ENCODE data around the gene MYT1.

Gene MYT1

DNA sequence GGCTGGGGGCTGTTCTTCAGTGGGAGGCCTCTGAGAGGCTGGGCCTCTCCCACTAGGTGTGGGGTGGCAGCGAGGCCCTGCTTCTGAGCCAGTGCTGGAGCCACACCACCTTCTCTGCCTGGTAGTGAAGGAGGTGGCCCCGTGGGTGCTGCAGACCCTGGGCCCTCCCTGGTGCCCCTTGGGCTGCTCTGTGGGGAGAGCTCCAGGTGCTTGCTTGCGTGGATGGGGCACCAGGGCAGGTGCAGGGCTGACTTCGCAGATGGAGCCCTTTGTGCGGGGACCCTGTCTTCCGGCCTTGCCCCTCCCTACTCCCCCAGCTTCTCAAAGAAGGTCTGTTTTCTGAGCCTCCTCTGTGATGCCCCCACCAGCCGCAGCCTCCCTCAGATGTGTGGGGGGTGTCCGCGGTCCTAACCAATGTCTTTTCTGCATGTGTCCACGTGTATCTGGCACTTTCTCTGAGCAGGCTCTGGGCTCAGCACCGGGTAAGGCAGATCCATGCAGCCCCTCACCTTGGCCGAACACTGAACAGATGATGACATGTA lies 17.2 kb upstream of the MYT1 start:
- H3K9me3 ChIP-seq (ENCODE audit: control insufficient read depth in 1 of 2, low read length in 2 of 2), result peaks cover 9 to 21% of the 10 kb centered on the region in 2 donors
- H3K36me3 ChIP-seq (ENCODE audit: control insufficient read depth in 1 of 2, insufficient read depth in 2 of 2, low read length in 2 of 2), result no peaks in the 10 kb centered on the region
- H3K27me3 ChIP-seq (ENCODE audit: control insufficient read depth in 1 of 2, insufficient read depth in 2 of 2, low read length in 2 of 2), result peaks cover 0 to 4% of the 10 kb centered on the region in 2 donors
- H3K27ac ChIP-seq (ENCODE audit: low read depth, low read length), result no peak overlapping the region
- H3K4me3 ChIP-seq (ENCODE audit: low read depth in 1 of 2, low read length in 2 of 2), result no peak overlapping the region
- H3K9ac ChIP-seq (ENCODE audit: low read depth in 1 of 2, low read length in 2 of 2), result no peak overlapping the region
- H3K4me1 ChIP-seq (ENCODE audit: control insufficient read depth in 1 of 2, insufficient read depth in 2 of 2, low read length in 2 of 2), result no peaks in the 10 kb centered on the region

DNA sequence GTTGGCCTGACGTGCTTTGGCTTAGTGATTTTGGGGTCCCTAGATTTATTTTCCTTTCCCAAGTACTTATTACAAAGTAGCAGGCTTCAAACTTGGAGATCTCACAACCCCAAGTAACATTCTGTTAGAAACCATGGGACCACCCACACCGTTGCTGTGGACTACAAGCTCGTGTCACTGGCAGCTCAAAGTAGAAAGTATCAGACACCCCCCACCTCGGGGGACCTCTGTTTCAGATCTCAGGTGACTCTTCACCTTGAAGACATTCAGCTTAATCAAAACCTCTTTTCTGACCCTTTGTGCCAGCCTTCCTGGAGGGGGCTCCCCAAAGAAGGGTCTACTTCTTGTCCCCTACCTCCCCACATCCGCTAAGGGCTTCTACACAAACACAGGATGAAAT lies 15.7 kb upstream of the MYT1 start:
- Histone ChIP-seq H3K27ac (ENCODE audit: low read depth, low read length) (no peak overlapping the region), H3K9me3 (ENCODE audit: control insufficient read depth in 1 of 2, low read length in 2 of 2) (peaks cover 9 to 21% of the 10 kb centered on the region in 2 donors), H3K27me3 (ENCODE audit: control insufficient read depth in 1 of 2, insufficient read depth in 2 of 2, low read length in 2 of 2) (peaks cover 0 to 4% of the 10 kb centered on the region in 2 donors), H3K36me3 (ENCODE audit: control insufficient read depth in 1 of 2, insufficient read depth in 2 of 2, low read length in 2 of 2) (no peaks in the 10 kb centered on the region), H3K4me3 (ENCODE audit: low read depth in 1 of 2, low read length in 2 of 2) (no peak overlapping the region), H3K4me1 (ENCODE audit: control insufficient read depth in 1 of 2, insufficient read depth in 2 of 2, low read length in 2 of 2) (no peaks in the 10 kb centered on the region), H3K9ac (ENCODE audit: low read depth in 1 of 2, low read length in 2 of 2) (no peak overlapping the region)

DNA sequence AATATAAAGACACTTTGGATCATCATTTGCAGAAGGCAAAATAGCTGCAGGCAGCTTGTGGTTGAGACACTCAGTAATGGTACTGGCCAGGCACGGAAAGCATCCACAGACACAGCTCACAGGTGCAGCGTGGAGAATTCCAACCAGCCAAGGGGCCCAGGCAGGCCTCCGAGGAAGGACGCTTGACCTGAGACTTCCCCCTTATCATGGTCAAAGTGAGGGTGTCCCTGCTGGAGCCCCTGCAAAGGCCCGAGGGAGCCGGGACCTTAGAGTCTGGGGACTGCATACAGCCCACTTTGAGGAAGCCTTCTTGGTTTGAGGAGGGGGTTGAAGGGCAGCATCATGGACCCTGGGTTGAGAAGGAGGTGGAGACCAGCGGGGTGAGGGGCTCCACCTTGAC lies 15.1 kb upstream of the MYT1 start:
- Histone ChIP-seq H3K9ac (ENCODE audit: low read depth in 1 of 2, low read length in 2 of 2) (no peak overlapping the region), H3K27ac (ENCODE audit: low read depth, low read length) (no peak overlapping the region), H3K4me3 (ENCODE audit: low read depth in 1 of 2, low read length in 2 of 2) (no peak overlapping the region), H3K4me1 (ENCODE audit: control insufficient read depth in 1 of 2, insufficient read depth in 2 of 2, low read length in 2 of 2) (no peaks in the 10 kb centered on the region), H3K36me3 (ENCODE audit: control insufficient read depth in 1 of 2, insufficient read depth in 2 of 2, low read length in 2 of 2) (no peaks in the 10 kb centered on the region), H3K9me3 (ENCODE audit: control insufficient read depth in 1 of 2, low read length in 2 of 2) (peaks cover 9 to 20% of the 10 kb centered on the region in 2 donors), H3K27me3 (ENCODE audit: control insufficient read depth in 1 of 2, insufficient read depth in 2 of 2, low read length in 2 of 2) (peaks cover 0 to 4% of the 10 kb centered on the region in 2 donors)

DNA sequence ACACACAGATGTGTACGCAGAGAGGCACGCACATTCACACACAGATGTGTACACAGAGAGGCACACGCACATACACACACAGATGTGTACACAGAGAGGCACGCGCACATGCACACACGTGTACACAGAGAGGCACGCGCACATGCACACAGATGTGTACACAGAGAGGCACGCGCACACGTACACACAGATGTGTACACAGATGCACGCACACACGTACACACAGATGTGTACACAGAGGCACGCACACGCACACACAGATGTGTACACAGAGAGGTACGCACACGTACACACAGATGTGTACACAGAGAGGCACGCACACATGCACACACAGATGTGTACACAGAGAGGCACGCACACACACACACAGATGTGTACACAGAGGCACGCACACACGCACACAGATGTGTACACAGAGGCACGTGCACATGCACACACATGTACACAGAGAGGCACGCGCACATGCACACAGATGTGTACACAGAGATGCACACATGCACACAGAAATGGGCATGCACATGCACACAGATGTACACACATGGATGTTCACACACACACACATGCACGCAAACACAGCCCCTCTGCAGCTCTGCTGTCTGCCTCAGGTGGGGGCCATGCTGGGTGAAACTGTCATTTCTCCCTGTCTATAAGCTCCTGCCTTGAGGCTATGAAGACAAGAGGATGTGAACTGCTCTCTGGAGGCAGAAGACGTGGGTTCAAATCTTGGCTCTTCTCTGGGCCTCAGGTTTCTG lies 14.3 kb upstream of the MYT1 start:
- H3K9me3 ChIP-seq (ENCODE audit: control insufficient read depth in 1 of 2, low read length in 2 of 2), result peaks cover 8 to 12% of the 10 kb centered on the region in 2 donors
- H3K9ac ChIP-seq (ENCODE audit: low read depth in 1 of 2, low read length in 2 of 2), result no peak overlapping the region
- peaks cover 0 to 4% of the 10 kb centered on the region in 2 donors for H3K27me3 ChIP-seq (ENCODE audit: control insufficient read depth in 1 of 2, insufficient read depth in 2 of 2, low read length in 2 of 2)
- H3K27ac ChIP-seq (ENCODE audit: low read depth, low read length), result no peak overlapping the region
- H3K4me3 ChIP-seq (ENCODE audit: low read depth in 1 of 2, low read length in 2 of 2), result no peak overlapping the region
- no peaks in the 10 kb centered on the region for H3K36me3 ChIP-seq (ENCODE audit: control insufficient read depth in 1 of 2, insufficient read depth in 2 of 2, low read length in 2 of 2)
- no peaks in the 10 kb centered on the region for H3K4me1 ChIP-seq (ENCODE audit: control insufficient read depth in 1 of 2, insufficient read depth in 2 of 2, low read length in 2 of 2)

DNA sequence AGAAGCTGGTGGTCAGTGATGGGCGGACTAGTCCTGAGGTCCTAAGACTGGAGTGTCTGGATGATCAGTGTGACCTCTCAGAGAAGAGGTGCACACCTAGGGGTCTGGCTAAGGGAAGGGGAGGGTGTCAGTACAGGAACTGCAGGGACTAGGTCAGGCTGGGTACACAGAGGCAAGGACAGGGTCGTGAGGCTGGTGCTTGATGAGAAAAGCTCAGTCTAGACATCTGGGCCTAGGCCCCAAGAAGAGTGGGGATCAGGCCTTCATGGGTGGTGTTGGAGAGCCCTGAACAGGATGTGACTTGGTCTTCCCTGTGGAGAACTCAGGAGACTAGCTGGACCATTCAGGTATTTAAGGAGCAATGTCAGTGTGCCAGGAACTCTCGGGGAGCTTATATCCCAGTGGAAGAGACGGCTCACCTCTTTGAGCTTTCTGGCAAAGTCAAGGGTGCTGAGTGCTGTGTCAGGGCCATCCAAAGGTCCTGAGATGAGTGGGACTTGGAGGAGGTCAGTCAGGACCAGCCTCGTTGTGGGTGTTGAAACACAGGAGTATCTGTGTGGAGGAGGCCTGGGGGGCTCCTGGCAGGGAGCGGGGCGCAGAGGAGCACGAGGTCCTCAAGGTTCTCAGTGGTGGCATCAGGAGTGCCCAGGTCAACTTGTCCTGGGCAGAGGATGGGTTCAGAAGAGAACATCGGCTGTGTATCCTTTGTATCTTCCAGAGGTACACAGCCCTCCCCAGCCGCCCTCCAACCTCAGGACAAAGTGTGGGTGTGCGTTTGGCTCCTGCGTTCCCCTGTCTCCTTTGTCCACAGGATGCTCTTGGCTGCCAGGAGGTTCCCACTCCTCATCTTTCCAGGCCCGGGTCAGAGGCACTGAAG lies 13.3 kb upstream of the MYT1 start:
- no peak overlapping the region for H3K27ac ChIP-seq (ENCODE audit: low read depth, low read length)
- no peaks in the 10 kb centered on the region for H3K36me3 ChIP-seq (ENCODE audit: control insufficient read depth in 1 of 2, insufficient read depth in 2 of 2, low read length in 2 of 2)
- peaks cover 0 to 4% of the 10 kb centered on the region in 2 donors for H3K27me3 ChIP-seq (ENCODE audit: control insufficient read depth in 1 of 2, insufficient read depth in 2 of 2, low read length in 2 of 2)

DNA sequence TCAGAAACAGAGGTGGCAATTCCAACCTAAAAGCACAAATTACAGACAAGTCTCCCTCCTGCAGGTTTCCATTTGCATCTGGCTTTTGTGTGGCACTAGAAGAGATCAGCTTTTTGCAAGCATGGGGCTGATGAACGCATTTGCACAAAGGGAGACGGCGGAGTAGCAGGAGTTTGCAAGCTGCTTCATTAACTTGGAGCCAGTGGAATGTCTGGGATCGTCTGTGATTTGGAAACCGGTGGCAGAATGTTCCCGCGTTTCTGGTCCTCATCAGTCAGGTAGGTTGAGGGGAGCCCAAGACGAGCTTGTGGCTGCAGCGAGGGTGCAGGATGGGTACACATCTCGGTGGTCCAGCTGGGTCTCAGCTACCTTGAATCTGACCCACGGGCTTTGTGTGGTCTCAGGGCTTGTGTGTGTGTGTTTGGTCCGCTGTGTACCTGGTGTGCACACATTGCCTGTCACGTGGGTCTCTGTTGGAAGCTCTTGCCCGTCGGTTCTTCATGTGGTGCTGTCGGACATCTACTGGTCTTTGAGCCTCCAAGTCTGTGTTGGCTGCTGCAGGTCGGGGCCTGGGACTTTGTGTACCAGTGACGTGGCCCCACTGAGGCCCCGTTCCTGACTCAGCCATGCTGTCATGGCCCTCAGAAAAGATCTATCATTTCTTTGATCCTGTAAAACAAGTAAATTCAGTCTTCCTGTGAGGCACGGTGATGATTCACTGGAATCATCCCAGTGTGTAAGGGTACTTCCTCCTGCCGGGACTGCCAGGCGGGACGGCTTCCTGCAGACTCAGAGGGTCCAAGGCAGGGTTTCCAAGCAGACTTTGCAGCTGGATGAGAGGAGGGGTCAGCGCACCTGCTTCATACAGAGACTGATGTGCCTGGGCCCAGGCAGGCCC lies 12.4 kb upstream of the MYT1 start:
- H3K27me3 ChIP-seq (ENCODE audit: control insufficient read depth in 1 of 2, insufficient read depth in 2 of 2, low read length in 2 of 2), result peaks cover 0 to 4% of the 10 kb centered on the region in 2 donors
- H3K36me3 ChIP-seq (ENCODE audit: control insufficient read depth in 1 of 2, insufficient read depth in 2 of 2, low read length in 2 of 2), result no peaks in the 10 kb centered on the region
- H3K4me3 ChIP-seq (ENCODE audit: low read depth in 1 of 2, low read length in 2 of 2), result no peak overlapping the region
- peaks cover 0 to 4% of the 10 kb centered on the region in 2 donors for H3K9me3 ChIP-seq (ENCODE audit: control insufficient read depth in 1 of 2, low read length in 2 of 2)
- no peak overlapping the region for H3K9ac ChIP-seq (ENCODE audit: low read depth in 1 of 2, low read length in 2 of 2)
- H3K4me1 ChIP-seq (ENCODE audit: control insufficient read depth in 1 of 2, insufficient read depth in 2 of 2, low read length in 2 of 2), result no peaks in the 10 kb centered on the region
- H3K27ac ChIP-seq (ENCODE audit: low read depth, low read length), result no peak overlapping the region

More for the DNA sequence above, 13.3 kb upstream of the MYT1 start:
- H3K4me3 ChIP-seq (ENCODE audit: low read depth in 1 of 2, low read length in 2 of 2), result no peak overlapping the region
- H3K9ac ChIP-seq (ENCODE audit: low read depth in 1 of 2, low read length in 2 of 2), result no peak overlapping the region
- no peaks in the 10 kb centered on the region for H3K4me1 ChIP-seq (ENCODE audit: control insufficient read depth in 1 of 2, insufficient read depth in 2 of 2, low read length in 2 of 2)
- peaks cover 0 to 4% of the 10 kb centered on the region in 2 donors for H3K9me3 ChIP-seq (ENCODE audit: control insufficient read depth in 1 of 2, low read length in 2 of 2)

DNA sequence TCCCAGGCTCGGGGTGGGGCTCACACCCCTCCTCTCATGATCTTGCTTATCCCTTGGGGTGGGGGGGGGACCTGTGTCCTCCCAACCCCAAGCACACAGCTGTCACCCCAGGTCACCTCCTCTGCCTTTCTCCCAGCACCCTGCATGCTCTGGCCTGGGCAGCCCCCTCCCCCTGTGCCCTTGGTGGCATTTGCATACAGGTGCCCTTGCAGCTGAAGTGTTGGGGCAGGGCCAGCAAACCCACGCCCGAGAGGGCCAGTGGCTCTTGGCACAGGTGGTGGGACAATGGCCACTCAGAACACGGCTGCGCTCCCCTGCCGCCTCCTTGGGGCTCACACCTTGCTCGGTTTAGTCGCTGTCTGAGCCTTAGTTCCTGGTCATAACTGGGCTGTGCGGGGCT lies 11.3 kb upstream of the MYT1 start:
- no peak overlapping the region for H3K4me3 ChIP-seq (ENCODE audit: low read depth in 1 of 2, low read length in 2 of 2)
- H3K27ac ChIP-seq (ENCODE audit: low read depth, low read length), result no peak overlapping the region
- no peaks in the 10 kb centered on the region for H3K4me1 ChIP-seq (ENCODE audit: control insufficient read depth in 1 of 2, insufficient read depth in 2 of 2, low read length in 2 of 2)
- peaks cover 0 to 3% of the 10 kb centered on the region in 2 donors for H3K27me3 ChIP-seq (ENCODE audit: control insufficient read depth in 1 of 2, insufficient read depth in 2 of 2, low read length in 2 of 2)
- no peak overlapping the region for H3K9ac ChIP-seq (ENCODE audit: low read depth in 1 of 2, low read length in 2 of 2)
- peaks cover 0 to 4% of the 10 kb centered on the region in 2 donors for H3K9me3 ChIP-seq (ENCODE audit: control insufficient read depth in 1 of 2, low read length in 2 of 2)
- H3K36me3 ChIP-seq (ENCODE audit: control insufficient read depth in 1 of 2, insufficient read depth in 2 of 2, low read length in 2 of 2), result no peaks in the 10 kb centered on the region

DNA sequence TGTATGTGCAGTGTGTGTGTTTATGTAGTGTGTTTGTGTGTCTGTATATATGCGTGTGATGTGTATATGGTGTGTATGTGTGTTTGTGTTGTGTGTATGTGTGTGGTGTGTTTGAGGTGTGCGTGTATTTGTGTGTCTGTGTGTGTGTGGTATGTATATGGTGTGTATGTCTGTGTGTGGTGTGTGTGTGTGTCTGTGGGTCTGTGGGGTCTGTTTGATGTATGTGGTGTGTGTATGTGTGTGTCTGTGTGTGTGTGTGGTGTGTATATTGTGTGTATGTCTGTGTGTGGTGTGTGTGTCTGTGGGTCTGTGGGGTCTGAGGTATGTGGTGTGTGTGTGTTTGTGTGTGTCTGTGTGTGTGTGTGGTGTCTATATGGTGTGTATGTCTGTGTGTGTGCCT lies 10.8 kb upstream of the MYT1 start:
- Histone ChIP-seq H3K36me3 (ENCODE audit: control insufficient read depth in 1 of 2, insufficient read depth in 2 of 2, low read length in 2 of 2) (no peaks in the 10 kb centered on the region), H3K27ac (ENCODE audit: low read depth, low read length) (no peak overlapping the region), H3K9ac (ENCODE audit: low read depth in 1 of 2, low read length in 2 of 2) (no peak overlapping the region), H3K27me3 (ENCODE audit: control insufficient read depth in 1 of 2, insufficient read depth in 2 of 2, low read length in 2 of 2) (no peaks in the 10 kb centered on the region), H3K4me3 (ENCODE audit: low read depth in 1 of 2, low read length in 2 of 2) (no peak overlapping the region), H3K9me3 (ENCODE audit: control insufficient read depth in 1 of 2, low read length in 2 of 2) (peaks cover 0 to 4% of the 10 kb centered on the region in 2 donors), H3K4me1 (ENCODE audit: control insufficient read depth in 1 of 2, insufficient read depth in 2 of 2, low read length in 2 of 2) (no peaks in the 10 kb centered on the region)

DNA sequence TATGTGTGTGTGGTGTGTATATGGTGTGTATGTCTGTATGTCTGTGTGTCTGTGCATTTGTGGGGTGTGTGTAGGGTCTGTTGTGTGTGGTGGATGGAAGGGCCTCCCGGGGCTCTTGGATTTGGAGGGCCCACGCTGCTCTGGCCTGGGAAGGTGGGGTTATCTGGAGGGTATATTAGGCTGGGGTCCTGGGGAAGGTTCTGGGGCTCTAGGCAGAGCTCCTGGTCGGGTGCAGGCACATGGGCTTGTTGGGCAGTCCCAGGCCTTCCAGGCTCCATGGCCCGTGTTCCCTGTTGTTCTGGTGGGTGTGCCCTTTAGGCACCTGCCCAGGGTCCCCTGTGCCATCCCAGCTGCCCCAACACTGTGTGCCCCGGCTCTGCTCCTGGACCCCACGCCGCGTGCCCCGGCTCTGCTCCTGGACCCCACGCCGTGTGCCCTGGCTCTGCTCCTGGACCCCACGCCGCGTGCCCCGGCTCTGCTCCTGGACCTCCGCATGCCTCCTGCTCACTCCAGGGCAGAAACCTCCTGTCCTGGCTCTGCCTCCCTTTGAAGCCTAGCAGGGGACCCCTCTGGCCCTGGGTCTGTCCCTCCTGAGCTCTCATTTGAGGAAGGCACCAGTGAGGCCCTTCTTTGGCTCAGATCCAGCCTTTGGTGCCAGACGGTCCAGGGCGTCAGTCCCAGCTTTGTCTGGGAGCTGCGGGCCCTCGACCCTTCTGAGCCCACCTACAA lies 10.2 kb upstream of the MYT1 start:
- Histone ChIP-seq H3K27ac (ENCODE audit: low read depth, low read length) (no peak overlapping the region), H3K4me1 (ENCODE audit: control insufficient read depth in 1 of 2, insufficient read depth in 2 of 2, low read length in 2 of 2) (no peaks in the 10 kb centered on the region), H3K36me3 (ENCODE audit: control insufficient read depth in 1 of 2, insufficient read depth in 2 of 2, low read length in 2 of 2) (no peaks in the 10 kb centered on the region), H3K4me3 (ENCODE audit: low read depth in 1 of 2, low read length in 2 of 2) (no peak overlapping the region), H3K9me3 (ENCODE audit: control insufficient read depth in 1 of 2, low read length in 2 of 2) (peaks cover 0 to 4% of the 10 kb centered on the region in 2 donors), H3K27me3 (ENCODE audit: control insufficient read depth in 1 of 2, insufficient read depth in 2 of 2, low read length in 2 of 2) (peaks cover 0 to 1% of the 10 kb centered on the region in 2 donors), H3K9ac (ENCODE audit: low read depth in 1 of 2, low read length in 2 of 2) (no peak overlapping the region)
